HCT116 (cell line): ENCODE measurements around the gene COL16A1. TPM values are rescaled to one million over a fixed set of nuclear protein-coding genes. Genes with fewer than 3 reads are reported as not detected.

Source experiments
- ATAC-seq: fragments of 200-7000 bp; cut with Tn5 transposase; 2 replicates; pipeline ENCODE4 v1.9.1; 2020; ENCODE audit warnings: mild to moderate bottlenecking, moderate library complexity
- BruUV-seq: library from RNA; stranded (reverse); fragments of 400-500 nt; replicated peaks from 2 replicates; lab custom pipeline; 2021; lab: Mats Ljungman, UMichigan
- CTCF ChIA-PET: fragments of 300-600 bp; sonication (Branson Sonifier 250); formaldehyde crosslinking; loops from one replicate; lab custom pipeline; 2021; ENCODE audit warnings: antibody characterized with exemption; lab: Charles Lee
- POLR2A ChIA-PET: fragments of 300-600, 350-600 bp; sonication (Branson Sonifier 250); formaldehyde crosslinking; loops from one replicate; lab custom pipeline; 2021; ENCODE audit warnings: antibody characterized with exemption; lab: Charles Lee
- RAD21 ChIA-PET, 2 experiments: fragments of 300-600 bp; sonication (Branson Sonifier 250); formaldehyde crosslinking; loops; one replicate each; lab custom pipeline; 2023; ENCODE audit warnings: low total read pairs in 2 of 2; ENCODE audit not compliant: uncharacterized antibody in 2 of 2, unreplicated experiment in 2 of 2, low non-redundant PET in 1 of 2; lab: Charles Lee
- DNase-seq: peaks from one replicate; pipeline ENCODE4 v3.0.0-alpha.2; 2010; ENCODE audit warnings: low read depth, low spot score
- H2AFZ ChIP-seq: fragments of 200-600 bp; shearing (Covaris generic), sonication (generic); 2 replicates; pipeline ENCODE4 v1.6.1; 2017; ENCODE audit warnings: low read depth, mixed run types, mixed read lengths, antibody characterized with exemption, low read length; ENCODE audit not compliant: poor library complexity, severe bottlenecking
- H3K27ac ChIP-seq: 2 replicates; pipeline ENCODE4 v1.5.1; 2012; ENCODE audit warnings: low read depth, low read length
- H3K27me3 ChIP-seq: fragments of 200-600 bp; sonication (generic); 2 replicates; pipeline ENCODE4 v1.6.1; 2016; ENCODE audit warnings: mixed run types, low read length, mixed read lengths; ENCODE audit not compliant: insufficient read depth
- H3K36me3 ChIP-seq, 2 experiments: fragments of 200-500 bp in 1 of 2; fragments of 200-600 bp in 1 of 2; sonication (Bioruptor generic) in 1 of 2; sonication (generic) in 1 of 2; 2 replicates each; pipeline versions ENCODE4 v1.5.1 to v1.6.1; 2014 to 2016; ENCODE audit warnings: low read length in 2 of 2, inconsistent platforms in 1 of 2, mixed read lengths in 1 of 2, mixed run types in 1 of 2; ENCODE audit not compliant: insufficient read depth in 2 of 2, control insufficient read depth in 1 of 2
- H3K4me1 ChIP-seq, 2 experiments: fragments of 200-600 bp in 1 of 2; sonication (generic) in 1 of 2; 2 replicates each; pipeline versions ENCODE4 v1.5.1 to v1.6.1; 2012 to 2017; ENCODE audit warnings: low read length in 2 of 2, inconsistent platforms in 1 of 2, mild to moderate bottlenecking in 1 of 2, mixed read lengths in 1 of 2, mixed run types in 1 of 2, moderate library complexity in 1 of 2; ENCODE audit not compliant: insufficient read depth in 2 of 2, control insufficient read depth in 1 of 2
- H3K4me2 ChIP-seq: fragments of 200-600 bp; sonication (generic); 2 replicates; pipeline ENCODE4 v1.6.1; 2017; ENCODE audit warnings: mixed run types, low read length, mixed read lengths
- H3K4me3 ChIP-seq, 2 experiments: fragments of 200-600 bp in 1 of 2; sonication (generic) in 1 of 2; replicated peaks in 1 of 2; 2 replicates each; pipeline ENCODE4 v1.5.1; 2011 to 2016; ENCODE audit warnings: low read length in 2 of 2, control low read depth in 1 of 2, low read depth in 1 of 2, mild to moderate bottlenecking in 1 of 2, mixed read lengths in 1 of 2, mixed run types in 1 of 2
- H3K79me2 ChIP-seq: fragments of 200-600 bp; sonication (generic); 2 replicates; pipeline ENCODE4 v1.6.1; 2017; ENCODE audit warnings: mild to moderate bottlenecking, mixed run types, low read length, moderate library complexity, mixed read lengths; ENCODE audit not compliant: insufficient read depth
- H3K9ac ChIP-seq: fragments of 200-600 bp; sonication (generic); 2 replicates; pipeline ENCODE4 v1.6.1; 2016; ENCODE audit warnings: low read length, mixed read lengths
- H3K9me2 ChIP-seq: fragments of 200-600 bp; sonication (generic), shearing (Covaris generic); 2 replicates; pipeline ENCODE4 v1.6.1; 2017; ENCODE audit warnings: mixed run types, mild to moderate bottlenecking, moderate library complexity; ENCODE audit not compliant: insufficient read depth
- H3K9me3 ChIP-seq, 2 experiments: fragments of 200-500 bp in 1 of 2; fragments of 200-600 bp in 1 of 2; sonication (Bioruptor generic) in 1 of 2; sonication (generic) in 1 of 2; 2 replicates each; pipeline ENCODE4 v1.6.1; 2014 to 2017; ENCODE audit warnings: low read length in 2 of 2, mixed read lengths in 2 of 2, inconsistent platforms in 1 of 2, low read depth in 1 of 2, mild to moderate bottlenecking in 1 of 2, mixed run types in 1 of 2, moderate library complexity in 1 of 2; ENCODE audit not compliant: control insufficient read depth in 1 of 2, insufficient read depth in 1 of 2
- H4K20me1 ChIP-seq: fragments of 200-600 bp; sonication (generic), shearing (Covaris generic); 2 replicates; pipeline ENCODE4 v1.6.1; 2017; ENCODE audit warnings: mixed run types, mild to moderate bottlenecking, moderate library complexity; ENCODE audit not compliant: insufficient read depth
- CBX3 ChIP-seq: IDR thresholded peaks from 2 replicates; pipeline ENCODE4 v1.6.1; 2012; ENCODE audit warnings: low read depth
- CEBPB ChIP-seq: IDR thresholded peaks from 2 replicates; pipeline ENCODE4 v1.6.1; 2012; ENCODE audit warnings: low read depth
- EGR1 ChIP-seq: IDR thresholded peaks from 2 replicates; pipeline ENCODE4 v1.6.1; 2012; ENCODE audit warnings: low read depth
- ELF1 ChIP-seq: IDR thresholded peaks from 2 replicates; pipeline ENCODE4 v1.6.1; 2012; ENCODE audit warnings: low read depth, borderline replicate concordance
- FOSL1 ChIP-seq: IDR thresholded peaks from 2 replicates; pipeline ENCODE4 v1.6.1; 2012; ENCODE audit warnings: low read depth
- POLR2A ChIP-seq: IDR thresholded peaks from 2 replicates; pipeline ENCODE4 v1.7.0; 2011; ENCODE audit warnings: borderline replicate concordance; ENCODE audit not compliant: insufficient read depth, insufficient read length; ENCODE audit errors: extremely low read depth
- POLR2AphosphoS5 ChIP-seq: IDR thresholded peaks from 2 replicates; pipeline ENCODE4 v1.6.1; 2011; ENCODE audit warnings: mild to moderate bottlenecking, low read depth, low read length, moderate library complexity
- SIN3A ChIP-seq: IDR thresholded peaks from 2 replicates; pipeline ENCODE4 v1.6.1; 2012; ENCODE audit warnings: low read depth
- SRF ChIP-seq: IDR thresholded peaks from 2 replicates; pipeline ENCODE4 v1.6.1; 2012; ENCODE audit warnings: low read depth
- ZFX ChIP-seq: fragments of 450-650 bp; IDR thresholded peaks from 2 replicates; pipeline ENCODE4 v1.6.1; 2017
- ZNF274 ChIP-seq: fragments of 200-500 bp; sonication (Bioruptor generic); IDR thresholded peaks from 2 replicates; pipeline ENCODE4 v1.6.1; 2014; ENCODE audit warnings: mild to moderate bottlenecking, low read depth, low read length, inconsistent platforms
- intact Hi-C: fragments of 100-400 bp; cut with micrococcal nuclease; formaldehyde crosslinking; loops from 2 replicates; pipeline ENCODE4 v1.10.0; 2022
- total RNA-seq: library from RNA; stranded (reverse); gene quantifications from one replicate; pipeline ENCODE4 v1.2.1, GENCODE V29; 2021; ENCODE audit not compliant: unreplicated experiment
- TF ChIP-seq, protein P1 (sequence below): IDR thresholded peaks from 2 replicates; pipeline ENCODE4 v1.6.1; 2012; ENCODE audit warnings: low read depth
- TF ChIP-seq, protein P2 (sequence below): IDR thresholded peaks from 2 replicates; pipeline ENCODE4 v1.6.1; 2012
- TF ChIP-seq, protein P3 (sequence below): IDR thresholded peaks from 2 replicates; pipeline ENCODE4 v1.6.1; 2012
- TF ChIP-seq, protein P4 (sequence below): IDR thresholded peaks from 2 replicates; pipeline ENCODE4 v1.6.1; 2011; ENCODE audit warnings: mild to moderate bottlenecking, low read length, moderate library complexity; ENCODE audit not compliant: insufficient replicate concordance; ENCODE audit errors: extremely low read depth
- TF ChIP-seq, protein P5 (sequence below), 3 experiments: fragments of 200-600 bp in 1 of 3; sonication (generic) in 1 of 3; IDR thresholded peaks in 2 of 3; conservative IDR thresholded peaks in 1 of 3; 2 replicates each; pipeline ENCODE4 v1.5.1; 2012 to 2017; ENCODE audit warnings: low read depth in 2 of 3, low read length in 2 of 3, antibody characterized with exemption in 1 of 3, borderline replicate concordance in 1 of 3, control low read depth in 1 of 3, mild to moderate bottlenecking in 1 of 3, mixed read lengths in 1 of 3, mixed run types in 1 of 3, moderate library complexity in 1 of 3; ENCODE audit not compliant: insufficient read depth in 1 of 3

Gene COL16A1
- total RNA-seq, 1 experiment from 2014 or later = 2.2 TPM

DNA sequence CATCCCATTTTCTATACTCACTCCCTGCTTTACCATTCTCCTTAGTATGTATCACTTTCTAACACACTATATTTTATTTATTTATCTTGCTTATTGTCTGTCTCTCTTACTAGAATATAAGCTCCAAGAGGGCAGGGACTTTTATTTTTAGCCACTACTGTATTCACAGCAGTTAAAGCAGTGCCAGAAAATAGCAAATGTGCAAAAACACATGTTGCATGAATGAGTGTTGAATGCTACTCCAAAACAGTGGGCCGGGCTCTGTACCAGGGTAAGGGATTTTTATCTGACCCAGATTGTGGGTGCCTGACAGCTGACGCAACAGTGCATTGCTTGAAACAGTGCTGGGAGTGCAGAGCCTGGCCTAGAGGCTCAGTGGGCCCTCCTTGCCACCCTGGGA, 24.7 kb downstream of the COL16A1 start:
- TF ChIP-seq CEBPB (no peak), POLR2AphosphoS5 (no peak), ZNF274 (no peak), SRF (no peak), ZFX (no peak), POLR2A (no peak), SIN3A (no peak), FOSL1 (no peak), ELF1 (no peak), EGR1 (no peak), CBX3 (no peak)
- TF ChIP-seq, protein P1, sequence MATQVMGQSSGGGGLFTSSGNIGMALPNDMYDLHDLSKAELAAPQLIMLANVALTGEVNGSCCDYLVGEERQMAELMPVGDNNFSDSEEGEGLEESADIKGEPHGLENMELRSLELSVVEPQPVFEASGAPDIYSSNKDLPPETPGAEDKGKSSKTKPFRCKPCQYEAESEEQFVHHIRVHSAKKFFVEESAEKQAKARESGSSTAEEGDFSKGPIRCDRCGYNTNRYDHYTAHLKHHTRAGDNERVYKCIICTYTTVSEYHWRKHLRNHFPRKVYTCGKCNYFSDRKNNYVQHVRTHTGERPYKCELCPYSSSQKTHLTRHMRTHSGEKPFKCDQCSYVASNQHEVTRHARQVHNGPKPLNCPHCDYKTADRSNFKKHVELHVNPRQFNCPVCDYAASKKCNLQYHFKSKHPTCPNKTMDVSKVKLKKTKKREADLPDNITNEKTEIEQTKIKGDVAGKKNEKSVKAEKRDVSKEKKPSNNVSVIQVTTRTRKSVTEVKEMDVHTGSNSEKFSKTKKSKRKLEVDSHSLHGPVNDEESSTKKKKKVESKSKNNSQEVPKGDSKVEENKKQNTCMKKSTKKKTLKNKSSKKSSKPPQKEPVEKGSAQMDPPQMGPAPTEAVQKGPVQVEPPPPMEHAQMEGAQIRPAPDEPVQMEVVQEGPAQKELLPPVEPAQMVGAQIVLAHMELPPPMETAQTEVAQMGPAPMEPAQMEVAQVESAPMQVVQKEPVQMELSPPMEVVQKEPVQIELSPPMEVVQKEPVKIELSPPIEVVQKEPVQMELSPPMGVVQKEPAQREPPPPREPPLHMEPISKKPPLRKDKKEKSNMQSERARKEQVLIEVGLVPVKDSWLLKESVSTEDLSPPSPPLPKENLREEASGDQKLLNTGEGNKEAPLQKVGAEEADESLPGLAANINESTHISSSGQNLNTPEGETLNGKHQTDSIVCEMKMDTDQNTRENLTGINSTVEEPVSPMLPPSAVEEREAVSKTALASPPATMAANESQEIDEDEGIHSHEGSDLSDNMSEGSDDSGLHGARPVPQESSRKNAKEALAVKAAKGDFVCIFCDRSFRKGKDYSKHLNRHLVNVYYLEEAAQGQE = no peak
- TF ChIP-seq, protein P2, sequence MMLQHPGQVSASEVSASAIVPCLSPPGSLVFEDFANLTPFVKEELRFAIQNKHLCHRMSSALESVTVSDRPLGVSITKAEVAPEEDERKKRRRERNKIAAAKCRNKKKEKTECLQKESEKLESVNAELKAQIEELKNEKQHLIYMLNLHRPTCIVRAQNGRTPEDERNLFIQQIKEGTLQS = no peak
- TF ChIP-seq, protein P3, sequence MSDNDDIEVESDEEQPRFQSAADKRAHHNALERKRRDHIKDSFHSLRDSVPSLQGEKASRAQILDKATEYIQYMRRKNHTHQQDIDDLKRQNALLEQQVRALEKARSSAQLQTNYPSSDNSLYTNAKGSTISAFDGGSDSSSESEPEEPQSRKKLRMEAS = no peak
- TF ChIP-seq, protein P4, sequence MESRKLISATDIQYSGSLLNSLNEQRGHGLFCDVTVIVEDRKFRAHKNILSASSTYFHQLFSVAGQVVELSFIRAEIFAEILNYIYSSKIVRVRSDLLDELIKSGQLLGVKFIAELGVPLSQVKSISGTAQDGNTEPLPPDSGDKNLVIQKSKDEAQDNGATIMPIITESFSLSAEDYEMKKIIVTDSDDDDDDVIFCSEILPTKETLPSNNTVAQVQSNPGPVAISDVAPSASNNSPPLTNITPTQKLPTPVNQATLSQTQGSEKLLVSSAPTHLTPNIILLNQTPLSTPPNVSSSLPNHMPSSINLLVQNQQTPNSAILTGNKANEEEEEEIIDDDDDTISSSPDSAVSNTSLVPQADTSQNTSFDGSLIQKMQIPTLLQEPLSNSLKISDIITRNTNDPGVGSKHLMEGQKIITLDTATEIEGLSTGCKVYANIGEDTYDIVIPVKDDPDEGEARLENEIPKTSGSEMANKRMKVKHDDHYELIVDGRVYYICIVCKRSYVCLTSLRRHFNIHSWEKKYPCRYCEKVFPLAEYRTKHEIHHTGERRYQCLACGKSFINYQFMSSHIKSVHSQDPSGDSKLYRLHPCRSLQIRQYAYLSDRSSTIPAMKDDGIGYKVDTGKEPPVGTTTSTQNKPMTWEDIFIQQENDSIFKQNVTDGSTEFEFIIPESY = no peak
- TF ChIP-seq, protein P5, sequence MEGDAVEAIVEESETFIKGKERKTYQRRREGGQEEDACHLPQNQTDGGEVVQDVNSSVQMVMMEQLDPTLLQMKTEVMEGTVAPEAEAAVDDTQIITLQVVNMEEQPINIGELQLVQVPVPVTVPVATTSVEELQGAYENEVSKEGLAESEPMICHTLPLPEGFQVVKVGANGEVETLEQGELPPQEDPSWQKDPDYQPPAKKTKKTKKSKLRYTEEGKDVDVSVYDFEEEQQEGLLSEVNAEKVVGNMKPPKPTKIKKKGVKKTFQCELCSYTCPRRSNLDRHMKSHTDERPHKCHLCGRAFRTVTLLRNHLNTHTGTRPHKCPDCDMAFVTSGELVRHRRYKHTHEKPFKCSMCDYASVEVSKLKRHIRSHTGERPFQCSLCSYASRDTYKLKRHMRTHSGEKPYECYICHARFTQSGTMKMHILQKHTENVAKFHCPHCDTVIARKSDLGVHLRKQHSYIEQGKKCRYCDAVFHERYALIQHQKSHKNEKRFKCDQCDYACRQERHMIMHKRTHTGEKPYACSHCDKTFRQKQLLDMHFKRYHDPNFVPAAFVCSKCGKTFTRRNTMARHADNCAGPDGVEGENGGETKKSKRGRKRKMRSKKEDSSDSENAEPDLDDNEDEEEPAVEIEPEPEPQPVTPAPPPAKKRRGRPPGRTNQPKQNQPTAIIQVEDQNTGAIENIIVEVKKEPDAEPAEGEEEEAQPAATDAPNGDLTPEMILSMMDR (IDR thresholded peaks at IDR 0.05 in 2 of 3, conservative IDR thresholded peaks at IDR 0.05 in 1 of 3; ENCODE audit: borderline replicate concordance in 1 of 3, insufficient read depth in 1 of 3, low read depth in 2 of 3, low read length in 2 of 3) = no peak
- H3K9ac ChIP-seq = no peak overlapping the region
- H3K9me3 ChIP-seq = no peaks in the 10 kb centered on the region
- ChIA-PET RAD21 (no interaction called here), CTCF (interaction anchor here (1.5 to 1.8 kb wide), 2 partner anchors 15 to 110 kb away, joined by 7 to 8 read pairs; no protein-coding TSS in a partner anchor), POLR2A (interaction anchor here (1.3 kb wide), 1 partner anchor 9 kb away, joined by 4 read pairs; no protein-coding TSS in a partner anchor)
- H3K36me3 ChIP-seq = no peaks in the 10 kb centered on the region
- H3K79me2 ChIP-seq = no peaks in the 10 kb centered on the region
- H3K27me3 ChIP-seq = no peaks in the 10 kb centered on the region
- H3K4me2 ChIP-seq = no peak overlapping the region
- ATAC-seq (no peak), DNase-seq (no peak)
- intact Hi-C loops = no loop called here
- no TSS peak for BruUV-seq
- no peaks in the 10 kb centered on the region for H4K20me1 ChIP-seq
- H3K27ac ChIP-seq = no peak overlapping the region
- no peaks in the 10 kb centered on the region for H3K9me2 ChIP-seq
- H3K4me1 ChIP-seq = peaks cover 0 to 3% of the 10 kb centered on the region in 2 experiments; a peak in 1 of 4 replicates
- H3K4me3 ChIP-seq = no peak overlapping the region
- H2AFZ ChIP-seq = no peak overlapping the region
